Lower lobe of right lung (tissue), 2 donors: ENCODE results near the gene CD247. TPM values are rescaled to one million over a fixed set of nuclear protein-coding genes. Genes with fewer than 3 reads are reported as not detected.

Experiments used
- ATAC-seq, 2 donors: fragments of 200-7000 bp; cut with Tn5 transposase; one replicate each; pipeline ENCODE4 v1.9.1; 2020 to 2022; ENCODE audit warnings: mild to moderate bottlenecking in 2 of 2, moderate library complexity in 2 of 2
- DNase-seq: peaks from one replicate; pipeline ENCODE4 v3.0.0-alpha.2; 2020
- H3K27ac ChIP-seq: fragments of 200-600 bp; one replicate; pipeline ENCODE4 v1.8.0; 2022
- H3K27me3 ChIP-seq: fragments of 200-600 bp; one replicate; pipeline ENCODE4 v1.8.0; 2022; ENCODE audit warnings: low read depth
- H3K36me3 ChIP-seq: fragments of 200-600 bp; one replicate; pipeline ENCODE4 v1.8.0; 2022; ENCODE audit warnings: mild to moderate bottlenecking
- H3K4me1 ChIP-seq: fragments of 200-600 bp; one replicate; pipeline ENCODE4 v1.8.0; 2022
- H3K4me3 ChIP-seq: fragments of 200-600 bp; one replicate; pipeline ENCODE4 v1.8.0; 2022; ENCODE audit warnings: mild to moderate bottlenecking
- H3K9me3 ChIP-seq: fragments of 200-600 bp; one replicate; pipeline ENCODE4 v1.8.0; 2022
- CTCF ChIP-seq: fragments of 200-600 bp; IDR thresholded peaks from one replicate; pipeline ENCODE4 v1.8.0; 2022; ENCODE audit warnings: antibody characterized with exemption, mild to moderate bottlenecking
- intact Hi-C: fragments of 100-400 bp; cut with DNase I; formaldehyde crosslinking; loops from one replicate; pipeline ENCODE4 v1.11.0; 2022
- total RNA-seq: library from RNA; stranded (reverse); fragmentation: NEBNext Ultra II Directional; extraction: Animal tissue kit (Norgen Biotek cat#: 25700); gene quantifications from one replicate; pipeline ENCODE4 v1.2.1, GENCODE V29; 2021
- donor health status: DM: no; HTN: yes; CAD: no; lungs with severe emphysema.

CD247 gene
- total RNA-seq, 1 donor from 2014 or later, result 8.7 TPM

DNA sequence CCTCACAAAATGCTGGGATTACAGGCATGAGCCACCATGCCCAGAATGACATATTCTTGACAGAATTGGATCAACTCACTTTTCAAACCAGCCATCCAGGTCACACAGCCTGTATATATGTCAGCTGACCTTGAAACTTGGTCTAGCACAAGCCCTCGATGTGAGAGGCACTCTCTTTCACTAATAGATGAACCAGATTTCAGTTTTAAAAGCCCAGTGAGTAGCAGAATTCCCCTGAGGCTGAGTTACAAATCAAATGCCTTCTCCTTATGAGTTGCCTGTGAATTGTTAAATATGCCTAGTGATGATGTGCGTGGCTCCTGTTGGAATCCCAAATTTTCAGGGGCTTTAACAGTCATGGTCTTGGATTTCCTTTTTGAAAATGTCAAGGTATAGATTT, 88.7 kb downstream of the CD247 start:
- intact Hi-C loops, result no loop called here
- Histone ChIP-seq H3K4me1 (no peaks in the 10 kb centered on the region), H3K27ac (no peak overlapping the region), H3K4me3 (no peak overlapping the region), H3K9me3 (no peaks in the 10 kb centered on the region), H3K27me3 (no peaks in the 10 kb centered on the region), H3K36me3 (peaks cover under 1% of the 10 kb centered on the region)
- DNase-seq (no peak), ATAC-seq (no peak)
- no peak for TF ChIP-seq CTCF

DNA sequence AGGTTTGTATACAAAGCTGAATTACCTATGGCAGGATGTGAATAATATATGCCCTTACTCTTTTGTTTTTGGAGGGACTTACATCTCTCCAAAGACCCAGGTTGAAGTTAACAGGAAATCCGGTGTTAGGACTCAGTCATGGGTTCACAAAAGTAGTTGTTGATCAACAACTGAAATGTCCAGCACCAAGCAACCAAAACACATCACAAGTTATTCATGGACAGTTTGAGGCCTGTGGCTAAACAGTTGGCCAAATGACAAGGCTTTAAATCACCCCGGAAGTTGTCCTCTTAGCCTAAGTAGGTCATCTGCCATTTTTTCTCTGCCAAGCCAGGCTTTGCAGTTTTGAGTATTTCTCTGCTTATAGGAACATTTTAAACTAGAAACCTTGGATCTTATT, 89.9 kb downstream of the CD247 start:
- Histone ChIP-seq H3K36me3 (peaks cover 7% of the 10 kb centered on the region), H3K4me1 (no peaks in the 10 kb centered on the region), H3K27ac (no peak overlapping the region), H3K4me3 (no peak overlapping the region), H3K9me3 (no peaks in the 10 kb centered on the region), H3K27me3 (no peaks in the 10 kb centered on the region)
- intact Hi-C loops, result no loop called here
- TF ChIP-seq CTCF, result no peak
- ATAC-seq, result no peak
- no peak for DNase-seq

DNA sequence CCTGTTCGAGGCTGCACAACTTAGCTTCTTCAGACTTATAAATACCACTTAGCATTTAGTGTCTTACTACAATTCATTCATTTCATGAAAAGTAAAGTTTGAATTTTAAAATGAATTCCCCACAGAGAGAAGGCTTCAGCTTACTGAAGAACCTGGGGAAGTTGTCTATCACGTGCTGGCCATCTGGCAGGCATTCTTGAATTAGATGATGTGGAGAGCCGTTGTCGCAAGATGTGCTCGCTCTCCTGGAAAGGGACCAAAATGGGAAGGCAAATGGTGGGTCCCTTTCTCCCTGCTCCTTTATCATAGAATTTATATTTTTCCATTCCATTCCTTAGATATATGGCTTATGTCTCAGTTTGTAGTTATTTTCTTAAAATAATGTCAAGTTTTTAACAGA, 90.5 kb downstream of the CD247 start:
- Histone ChIP-seq H3K9me3 (no peaks in the 10 kb centered on the region), H3K27me3 (no peaks in the 10 kb centered on the region), H3K36me3 (peaks cover 7% of the 10 kb centered on the region), H3K4me1 (no peaks in the 10 kb centered on the region), H3K4me3 (no peak overlapping the region), H3K27ac (no peak overlapping the region)
- intact Hi-C loops, result no loop called here
- DNase-seq, result no peak
- TF ChIP-seq CTCF, result no peak
- no peak for ATAC-seq

DNA sequence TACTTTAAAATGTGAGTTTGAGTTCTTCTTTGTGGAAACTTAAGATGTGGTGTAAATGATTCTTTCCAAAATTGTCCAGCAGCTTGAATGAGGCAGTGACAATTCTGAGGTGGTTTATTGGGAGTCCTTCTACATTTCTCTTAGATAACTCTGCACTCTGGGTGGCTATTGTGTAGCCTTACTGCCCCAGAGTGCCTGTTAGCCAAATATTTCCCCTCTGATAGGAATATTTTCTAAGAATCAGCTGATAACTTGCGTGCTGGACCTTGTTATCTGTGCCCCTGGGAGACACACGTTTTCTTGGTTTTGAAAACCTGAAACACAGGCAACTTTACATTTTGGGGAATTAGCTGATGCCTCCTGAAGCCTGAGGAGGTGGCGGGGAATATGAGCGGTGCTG, 91.6 kb downstream of the CD247 start:
- Histone ChIP-seq H3K9me3 (no peaks in the 10 kb centered on the region), H3K27me3 (no peaks in the 10 kb centered on the region), H3K27ac (no peak overlapping the region), H3K36me3 (peaks cover 7% of the 10 kb centered on the region), H3K4me1 (no peaks in the 10 kb centered on the region), H3K4me3 (no peak overlapping the region)
- DNase-seq, result no peak
- intact Hi-C loops, result no loop called here
- no peak for TF ChIP-seq CTCF
- ATAC-seq, result no peak

DNA sequence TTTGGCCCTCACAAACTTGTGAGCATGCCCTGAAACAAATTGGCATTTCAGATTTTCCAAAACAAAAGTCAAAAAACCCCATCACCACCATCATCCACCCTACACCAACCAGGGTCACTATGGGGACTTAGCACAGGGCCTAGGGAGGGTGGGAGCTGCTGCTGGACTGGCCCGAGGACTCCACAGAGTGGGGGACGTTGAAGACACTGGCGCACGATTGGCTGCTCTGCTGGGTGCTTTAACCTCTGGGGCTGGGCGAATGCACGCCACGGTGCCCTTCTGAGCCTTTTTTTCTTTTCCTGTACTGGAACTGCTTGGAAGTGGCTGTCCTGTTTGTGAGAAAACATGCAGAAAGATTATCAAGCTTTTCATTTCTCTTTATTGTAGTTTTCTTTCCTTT, 92.8 kb downstream of the CD247 start:
- Histone ChIP-seq H3K4me3 (no peak overlapping the region), H3K27me3 (no peaks in the 10 kb centered on the region), H3K36me3 (peaks cover 10% of the 10 kb centered on the region), H3K4me1 (no peaks in the 10 kb centered on the region), H3K9me3 (no peaks in the 10 kb centered on the region), H3K27ac (no peak overlapping the region)
- DNase-seq, result no peak
- no peak for ATAC-seq
- no peak for TF ChIP-seq CTCF
- intact Hi-C loops, result no loop called here
